Fibroblast of lung (primary cell): ENCODE measurements around the gene SMG6. TPM values are rescaled to one million over a fixed set of nuclear protein-coding genes. Genes with fewer than 3 reads are reported as not detected.
A peak's percentile ranks its signal among the peaks of the same experiment; 100 is the strongest.

Experiments
- DNase-seq, 2 donors: peaks; one replicate each; pipeline versions ENCODE4 v3.0.0 to v3.0.0-alpha.2; 2010; ENCODE audit warnings: low read depth in 2 of 2
- H2AFZ ChIP-seq: 2 replicates; pipeline ENCODE4 v1.5.1; 2012; ENCODE audit warnings: low read length, control low read depth, inconsistent platforms
- H3K27ac ChIP-seq: 2 replicates; pipeline ENCODE4 v1.5.1; 2011; ENCODE audit warnings: low read length, control low read depth; ENCODE audit not compliant: insufficient read depth
- H3K27me3 ChIP-seq: 2 replicates; pipeline ENCODE4 v1.5.1; 2011; ENCODE audit warnings: mild to moderate bottlenecking, low read length; ENCODE audit not compliant: control insufficient read depth, insufficient read depth
- H3K36me3 ChIP-seq: 2 replicates; pipeline ENCODE4 v1.5.1; 2011; ENCODE audit warnings: low read length; ENCODE audit not compliant: control insufficient read depth, insufficient read depth
- H3K4me1 ChIP-seq: 2 replicates; pipeline ENCODE4 v1.5.1; 2011; ENCODE audit warnings: low read length; ENCODE audit not compliant: control insufficient read depth, insufficient read depth; ENCODE audit errors: extremely low read depth
- H3K4me2 ChIP-seq: 2 replicates; pipeline ENCODE4 v1.5.1; 2011; ENCODE audit warnings: low read length, control low read depth; ENCODE audit not compliant: insufficient read depth; ENCODE audit errors: extremely low read depth
- H3K4me3 ChIP-seq, 4 experiments: fragments of 200-600 bp in 1 of 4; sonication (generic) in 1 of 4; replicated peaks in 1 of 4; 2 replicates each; pipeline ENCODE4 v1.5.1; 2011 to 2016; ENCODE audit warnings: low read length in 4 of 4, low read depth in 3 of 4, mild to moderate bottlenecking in 3 of 4, control low read depth in 2 of 4, inconsistent platforms in 1 of 4, mixed read lengths in 1 of 4; ENCODE audit not compliant: insufficient read depth in 1 of 4; ENCODE audit errors: control extremely low read depth in 1 of 4
- H3K79me2 ChIP-seq: 2 replicates; pipeline ENCODE4 v1.5.1; 2012; ENCODE audit warnings: mild to moderate bottlenecking, low read length, inconsistent platforms; ENCODE audit not compliant: control insufficient read depth, insufficient read depth
- H3K9ac ChIP-seq: 2 replicates; pipeline ENCODE4 v1.5.1; 2011; ENCODE audit warnings: mild to moderate bottlenecking, low read length, control low read depth; ENCODE audit not compliant: insufficient read depth
- H3K9me3 ChIP-seq: 2 replicates; pipeline ENCODE4 v1.5.1; 2012; ENCODE audit warnings: low read depth, low read length; ENCODE audit not compliant: control insufficient read depth, insufficient read depth
- H4K20me1 ChIP-seq: 2 replicates; pipeline ENCODE4 v1.5.1; 2011; ENCODE audit warnings: low read length; ENCODE audit not compliant: control insufficient read depth, insufficient read depth; ENCODE audit errors: extremely low read depth
- CTCF ChIP-seq, 2 donors: IDR thresholded peaks in 1 of 2; conservative IDR thresholded peaks in 1 of 2; 1 replicate in 1 of 2; 2 replicates in 1 of 2; pipeline ENCODE4 v1.5.1; 2011 to 2012; ENCODE audit warnings: low read length in 2 of 2, control low read depth in 1 of 2, inconsistent platforms in 1 of 2, low read depth in 1 of 2, mild to moderate bottlenecking in 1 of 2
- EZH2 ChIP-seq: IDR thresholded peaks from 2 replicates; pipeline ENCODE4 v1.5.1; 2012; ENCODE audit warnings: low read length, control low read depth, mild to moderate bottlenecking; ENCODE audit errors: missing control alignments
- polyA plus RNA-seq, 2 donors: library from polyadenylated mRNA; depleted of rRNA in 1 of 2; stranded (reverse) in 1 of 2; unstranded in 1 of 2; fragments of >200 nt; gene quantifications; 2 replicates each; pipeline ENCODE4 v1.2.1, GENCODE V29; 2011 to 2012; ENCODE audit warnings: missing spikeins in 1 of 2
- total RNA-seq: library from RNA; depleted of rRNA; stranded (reverse); fragments of >200 nt; gene quantifications from 2 replicates; pipeline ENCODE4 v1.2.1, GENCODE V29; 2014

The SMG6 gene
- total and polyA plus RNA-seq, 2 donors (not counting 1 experiment from before 2014, with no cell fraction given) = 14.7 to 29.9 TPM

- Histone ChIP-seq H3K79me2 (peaks cover 15% of the 10 kb centered on the region), H3K27me3 (no peaks in the 10 kb centered on the region), H3K9ac (peak overlapping the region; percentile 88), H3K9me3 (no peaks in the 10 kb centered on the region), H4K20me1 (no peaks in the 10 kb centered on the region), H3K36me3 (peaks cover 9% of the 10 kb centered on the region), H3K4me3 (peak overlapping the region; percentile 77 to 89 (median 80)), H3K27ac (peak overlapping the region; percentile 92), H3K4me1 (peaks cover 16% of the 10 kb centered on the region), H3K4me2 (peak overlapping the region; percentile 97), H2AFZ (peak overlapping the region; percentile 41)
- TF ChIP-seq EZH2 (no peak), CTCF (conservative IDR thresholded peaks at IDR 0.05 in 1 of 2, IDR thresholded peaks at IDR 0.05 in 1 of 2; ENCODE audit: low read depth in 1 of 2, low read length in 2 of 2) (peak in 1 of 2 donors; percentile 46)
- peak in 1 of 2 donors; percentile 47 for DNase-seq
Observed at GRCh38 chr17:2042390-2042847, 261.2 kb downstream of the SMG6 start.

GRCh38 chr17:2041561-2042389 is 261.8 kb downstream of the SMG6 start, which contains the start of gene OVCA2:
Gene OVCA2, plus strand, starts transcription at chr17:2042022. Its CDS starts 26 bp downstream, at chr17:2042048.
- Histone ChIP-seq H3K4me1 (peaks cover 16% of the 10 kb centered on the region), H3K4me2 (peak within 1 kb of the TSS; percentile 97), H3K36me3 (peaks cover 10% of the 10 kb centered on the region), H3K4me3 (peak within 1 kb of the TSS; percentile 77 to 89 (median 80)), H2AFZ (peak within 1 kb of the TSS; percentile 76), H3K9me3 (no peaks in the 10 kb centered on the region), H4K20me1 (no peaks in the 10 kb centered on the region), H3K9ac (peak within 1 kb of the TSS; percentile 88), H3K27ac (peak within 1 kb of the TSS; percentile 92), H3K79me2 (peaks cover 15% of the 10 kb centered on the region), H3K27me3 (no peaks in the 10 kb centered on the region)
- DNase-seq = peak; percentile 91 to 93
- TF ChIP-seq CTCF (conservative IDR thresholded peaks at IDR 0.05 in 1 of 2, IDR thresholded peaks at IDR 0.05 in 1 of 2; ENCODE audit: low read depth in 1 of 2, low read length in 2 of 2) (peak; percentile 44 to 45), EZH2 (no peak)

GRCh38 chr17:2040942-2041560 is 262.5 kb downstream of the SMG6 start:
- H3K4me2 ChIP-seq = peak overlapping the region; percentile 97
- H3K27ac ChIP-seq = peak overlapping the region; percentile 92
- H3K27me3 ChIP-seq = no peaks in the 10 kb centered on the region
- DNase-seq = no peak
- H3K4me3 ChIP-seq = peak overlapping the region in 3 of 4 experiments; percentile 23 to 83 (median 77)
- H4K20me1 ChIP-seq = no peaks in the 10 kb centered on the region
- TF ChIP-seq CTCF (conservative IDR thresholded peaks at IDR 0.05 in 1 of 2, IDR thresholded peaks at IDR 0.05 in 1 of 2; ENCODE audit: low read depth in 1 of 2, low read length in 2 of 2) (no peak), EZH2 (no peak)
- H3K9me3 ChIP-seq = no peaks in the 10 kb centered on the region
- H3K9ac ChIP-seq = no peak overlapping the region
- H3K79me2 ChIP-seq = peaks cover 15% of the 10 kb centered on the region
- H2AFZ ChIP-seq = no peak overlapping the region
- H3K4me1 ChIP-seq = peaks cover 16% of the 10 kb centered on the region
- peaks cover 15% of the 10 kb centered on the region for H3K36me3 ChIP-seq
